CD4-positive, alpha-beta T cell treated with Interleukin-15 for 4 hours (primary cell): ENCODE measurements around the gene NIPSNAP2.
"Not testable (repeated sequence)": the region's sequence is repeated elsewhere in the genome, so short reads cannot be mapped to it uniquely, and the experiment has no call there.

Experiments used
- DNase-seq: peaks from one replicate; pipeline ENCODE4 v3.0.0-alpha.2; 2020; ENCODE audit warnings: low spot score

Gene NIPSNAP2

GRCh38 chr7:55964261-55965099, at the start of gene NIPSNAP2:
Gene NIPSNAP2, plus strand, starts transcription at chr7:55964585. Its CDS starts 25 bp downstream, at chr7:55964610.
- DNase-seq: peak; percentile 54

GRCh38 chr7:55917771-55918170, 46.6 kb upstream of the NIPSNAP2 start:
- no peak for DNase-seq

- DNase-seq: no peak
Measured at GRCh38 chr7:55928006-55928767, 36.2 kb upstream of the NIPSNAP2 start.

GRCh38 chr7:55931421-55932151, 32.8 kb upstream of the NIPSNAP2 start:
- no peak for DNase-seq

GRCh38 chr7:55939514-55940123, 24.8 kb upstream of the NIPSNAP2 start:
- DNase-seq: no peak

- no peak for DNase-seq
Measured at GRCh38 chr7:55946545-55946944, 17.8 kb upstream of the NIPSNAP2 start.

GRCh38 chr7:55951637-55952351, 12.6 kb upstream of the NIPSNAP2 start, which contains the start of gene MRPS17:
Gene MRPS17, plus strand, starts transcription at chr7:55951877. Its CDS starts 1,319 bp downstream, at chr7:55953196.
- peak; percentile 91 for DNase-seq

GRCh38 chr7:55952352-55952671, 12.1 kb upstream of the NIPSNAP2 start:
- not testable (repeated sequence) for DNase-seq

GRCh38 chr7:55953707-55954475, 10.5 kb upstream of the NIPSNAP2 start:
- no peak for DNase-seq

- no peak for DNase-seq
Measured at GRCh38 chr7:55957190-55957589, 7.2 kb upstream of the NIPSNAP2 start.

GRCh38 chr7:55962014-55962413, 2.4 kb upstream of the NIPSNAP2 start:
- no peak for DNase-seq

- DNase-seq: no peak
Measured at GRCh38 chr7:55963584-55964168, 709 bp upstream of the NIPSNAP2 start.

GRCh38 chr7:55965100-55965470, 700 bp downstream of the NIPSNAP2 start:
- no peak for DNase-seq

- no peak for DNase-seq
Measured at GRCh38 chr7:55965805-55966421, 1.5 kb downstream of the NIPSNAP2 start.

- no peak for DNase-seq
Measured at GRCh38 chr7:55966851-55967250, 2.5 kb downstream of the NIPSNAP2 start.

- no peak for DNase-seq
Measured at GRCh38 chr7:55969391-55969790, 5.0 kb downstream of the NIPSNAP2 start.

- DNase-seq: no peak
Measured at GRCh38 chr7:55970561-55970960, 6.2 kb downstream of the NIPSNAP2 start.

GRCh38 chr7:55970978-55971377, 6.6 kb downstream of the NIPSNAP2 start:
- DNase-seq: no peak

GRCh38 chr7:55973747-55974250, 9.4 kb downstream of the NIPSNAP2 start:
- no peak for DNase-seq
